A172 (cell line): ENCODE data around the gene ZNF438. TPM values are rescaled to one million over a fixed set of nuclear protein-coding genes. Genes with fewer than 3 reads are reported as not detected.
"Not testable (repeated sequence)": the region's sequence is repeated elsewhere in the genome, so short reads cannot be mapped to it uniquely, and the experiment has no call there.

Experiments
- DNase-seq: peaks from one replicate; pipeline ENCODE4 v3.0.0-alpha.2; 2015; ENCODE audit warnings: low spot score
- total RNA-seq: library from RNA; depleted of rRNA; stranded (reverse); fragments of >200 nt; shearing (Covaris generic); gene quantifications from 2 replicates; pipeline ENCODE4 v1.2.3, GENCODE V29; 2014

Gene ZNF438
- total RNA-seq, 1 experiment from 2014 or later = 6.2 TPM

DNA sequence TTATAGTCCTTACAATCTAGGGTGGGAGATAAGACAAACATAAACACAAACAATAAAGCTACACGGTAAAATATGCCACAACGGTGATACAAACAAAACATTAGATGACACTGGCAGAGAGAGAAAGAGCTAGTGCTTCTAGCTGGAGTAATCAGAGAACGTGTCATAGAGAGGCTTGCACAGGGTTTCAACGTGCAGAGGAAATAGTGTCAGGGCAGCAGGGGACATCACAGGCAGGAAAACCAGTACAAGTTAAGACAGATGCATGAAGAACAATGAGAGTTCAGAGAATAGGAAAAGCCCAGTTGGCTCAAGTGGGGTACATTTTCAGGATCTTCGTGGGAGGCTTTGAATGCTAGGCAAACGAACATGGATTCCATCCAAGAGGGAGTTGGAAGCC, 91.4 kb downstream of the ZNF438 start:
- no peak for DNase-seq

DNA sequence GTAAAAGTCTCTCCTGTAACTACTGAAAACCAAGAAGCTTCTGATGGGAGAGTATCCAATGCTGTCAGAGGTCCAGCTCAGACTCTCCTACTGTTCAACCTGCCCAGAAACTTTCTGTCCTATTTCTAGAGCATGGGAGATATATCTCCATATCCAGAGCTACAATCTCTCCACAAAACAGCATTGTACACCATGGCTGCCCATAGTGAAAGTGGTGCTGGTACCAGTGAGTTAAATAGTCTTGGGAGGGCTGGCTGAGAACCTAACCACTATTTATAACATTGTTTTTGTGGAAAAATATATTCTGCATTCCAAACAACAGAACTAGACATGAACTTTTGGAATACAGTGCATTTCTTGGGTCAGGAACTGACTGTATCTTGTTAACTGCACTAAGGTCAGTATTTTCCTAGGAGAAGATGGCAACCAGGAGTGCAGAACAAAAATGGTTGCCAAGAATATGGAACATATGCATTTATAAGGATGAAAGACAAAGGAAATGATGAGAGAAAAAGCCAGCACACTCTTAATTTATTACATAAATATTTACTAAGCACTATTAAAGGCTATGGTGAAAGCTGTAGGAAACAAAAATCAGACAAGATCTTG, 91.9 kb downstream of the ZNF438 start:
- no peak for DNase-seq

DNA sequence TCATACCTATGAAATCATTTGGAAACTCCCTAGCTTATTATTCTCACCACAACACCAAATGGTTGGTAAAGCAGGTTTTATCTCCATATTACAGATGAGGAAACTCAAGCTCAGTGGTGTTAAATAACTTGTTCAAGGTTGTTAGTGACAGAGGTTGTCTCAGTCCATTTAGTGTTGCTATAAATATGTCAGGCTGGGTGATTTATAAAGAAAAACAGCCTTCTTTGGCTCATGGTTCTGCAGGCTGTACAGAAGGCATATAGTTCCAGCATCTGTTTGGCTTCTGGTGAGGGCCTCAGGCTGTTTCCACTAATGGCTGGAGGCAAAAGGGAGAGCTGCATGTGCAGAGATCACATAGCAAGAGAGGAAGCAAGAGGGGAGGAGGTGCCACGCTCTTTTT, 96.6 kb downstream of the ZNF438 start:
- peak; percentile 5 for DNase-seq

DNA sequence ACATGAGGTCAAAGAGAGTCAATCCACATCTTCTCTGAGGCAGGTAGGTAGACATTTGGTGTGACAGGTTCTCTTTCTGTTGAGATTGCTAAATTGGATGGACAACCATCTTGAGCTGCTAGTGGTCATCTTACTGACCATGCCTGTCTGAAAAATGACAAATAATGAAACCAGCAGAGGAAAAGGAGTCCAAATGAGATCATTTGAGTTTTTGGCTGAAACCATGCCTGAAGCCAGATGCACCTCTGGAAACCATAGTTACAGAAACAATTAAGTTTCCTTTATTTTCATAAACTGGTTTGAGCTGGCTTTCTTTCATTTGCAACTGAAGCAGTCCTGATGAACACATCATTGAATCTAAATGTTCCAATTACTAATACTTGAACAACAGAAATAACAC, 100.6 kb downstream of the ZNF438 start:
- DNase-seq = no peak

DNA sequence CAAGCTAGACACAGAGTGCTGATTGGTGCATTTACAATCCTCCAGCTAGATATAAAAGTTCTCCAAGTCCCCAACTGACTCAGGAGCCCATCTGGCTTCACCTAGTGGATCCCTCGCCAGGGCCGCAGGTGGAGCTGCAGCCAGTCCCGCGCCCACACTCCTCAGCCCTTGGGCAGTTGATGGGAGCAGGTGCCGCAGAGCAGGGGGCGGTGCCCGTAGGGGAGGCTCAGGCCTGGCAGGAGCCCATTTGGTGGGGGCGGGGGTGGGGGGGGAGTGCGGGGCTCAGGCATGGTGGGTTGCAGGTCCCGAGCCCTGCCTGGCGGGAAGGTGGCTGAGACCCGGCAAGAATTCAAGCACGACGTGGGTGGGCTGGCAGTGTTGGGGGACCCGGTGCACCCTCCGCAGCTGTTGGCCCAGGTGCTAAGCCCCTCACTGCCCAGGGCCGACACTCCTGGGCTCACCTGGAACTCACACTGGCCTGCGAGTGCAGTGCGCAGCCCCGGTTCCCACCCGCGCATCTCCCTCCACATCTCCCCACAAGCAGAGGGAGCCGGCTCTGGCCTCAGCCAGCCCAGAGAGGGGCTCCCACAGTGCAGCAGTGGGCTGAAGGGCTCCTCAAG, 101.7 kb downstream of the ZNF438 start:
- no peak for DNase-seq

- DNase-seq = not testable (repeated sequence)
Observed at GRCh38 chr10:30929311-30929729, 102.3 kb downstream of the ZNF438 start.

DNA sequence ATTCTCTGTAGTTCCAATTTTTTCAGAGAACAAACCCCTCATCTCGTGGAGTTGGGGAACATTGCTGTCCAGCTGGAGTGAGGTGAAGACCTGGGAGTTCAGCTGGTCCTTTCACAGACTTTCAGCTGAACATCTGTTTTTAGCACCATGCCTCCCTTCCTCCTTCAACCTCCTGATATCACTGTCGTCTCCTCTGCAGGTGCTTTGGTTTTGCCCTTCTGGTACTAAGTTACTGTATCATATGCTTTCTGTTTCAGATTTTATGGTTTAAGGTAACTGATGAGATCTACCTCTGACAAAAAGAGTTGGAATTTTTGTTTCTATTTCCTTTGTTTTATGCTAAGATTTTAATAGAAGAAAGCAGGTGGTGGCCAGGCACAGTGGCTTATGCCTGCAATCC, 102.9 kb downstream of the ZNF438 start:
- no peak for DNase-seq

GRCh38 chr10:30918651-30919050, 113.0 kb downstream of the ZNF438 start:
- no peak for DNase-seq

- no peak for DNase-seq
Observed at GRCh38 chr10:30917789-30918188, 113.9 kb downstream of the ZNF438 start.

- DNase-seq = no peak
Observed at GRCh38 chr10:30917067-30917466, 114.6 kb downstream of the ZNF438 start.

DNA sequence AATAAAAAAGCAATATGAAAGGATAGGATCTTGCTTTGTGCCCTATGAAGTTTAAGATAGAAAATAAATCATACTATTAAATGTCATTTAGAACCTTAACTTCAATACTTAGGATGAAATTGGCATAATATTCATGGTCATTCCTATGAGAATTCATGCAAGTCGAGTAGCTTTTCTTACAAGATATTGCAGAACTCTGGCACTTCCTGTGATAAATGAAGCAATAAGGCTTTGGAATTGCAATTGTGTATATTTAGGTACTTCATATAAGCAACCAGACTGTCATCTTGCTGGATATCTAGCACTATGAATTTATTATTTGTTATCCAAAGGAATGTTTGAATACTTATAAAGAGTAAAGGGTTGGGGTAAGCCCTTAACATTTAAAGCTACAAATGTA, 116.5 kb downstream of the ZNF438 start:
- DNase-seq = no peak

- DNase-seq = no peak
Observed at GRCh38 chr10:30911303-30911863, 120.3 kb downstream of the ZNF438 start.

- DNase-seq = no peak
Observed at GRCh38 chr10:30903397-30904138, 128.1 kb downstream of the ZNF438 start.

DNA sequence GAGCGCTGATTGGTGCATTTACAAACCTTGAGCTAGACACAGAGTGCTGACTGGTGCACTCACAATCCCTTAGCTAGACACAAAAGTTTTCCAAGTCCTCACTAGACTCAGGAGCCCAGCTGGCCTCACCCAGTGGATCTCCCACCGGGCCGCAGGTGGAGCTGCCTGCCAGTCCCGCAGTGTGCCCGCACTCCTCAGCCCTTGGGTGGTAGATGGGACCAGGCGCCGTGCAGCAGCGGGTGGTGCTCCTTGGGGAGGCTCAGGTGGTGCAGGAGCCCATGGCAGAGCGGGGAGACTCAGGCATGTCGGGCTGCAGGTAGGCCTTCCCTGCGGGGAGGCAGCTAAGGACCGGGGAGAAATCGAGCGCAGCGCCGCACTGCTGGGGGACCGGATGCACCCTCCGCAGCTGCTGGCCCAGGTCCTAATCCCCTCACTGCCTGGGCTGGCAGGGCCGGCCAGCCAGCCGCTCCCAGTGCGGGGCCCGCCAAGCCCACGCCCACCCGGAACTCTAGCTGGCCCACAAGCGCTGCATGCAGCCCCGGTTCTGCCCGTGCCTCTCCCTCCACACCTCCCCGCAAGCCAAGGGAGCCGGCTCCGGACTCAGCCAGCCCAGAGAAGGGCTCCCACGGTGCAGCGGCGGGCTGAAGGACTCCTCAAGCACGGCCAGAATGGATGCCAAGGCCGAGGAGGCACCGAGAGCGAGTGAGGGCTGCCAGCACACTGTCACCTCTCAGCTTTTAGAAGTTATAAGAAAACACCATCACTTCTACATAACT, 128.9 kb downstream of the ZNF438 start:
- no peak for DNase-seq

DNA sequence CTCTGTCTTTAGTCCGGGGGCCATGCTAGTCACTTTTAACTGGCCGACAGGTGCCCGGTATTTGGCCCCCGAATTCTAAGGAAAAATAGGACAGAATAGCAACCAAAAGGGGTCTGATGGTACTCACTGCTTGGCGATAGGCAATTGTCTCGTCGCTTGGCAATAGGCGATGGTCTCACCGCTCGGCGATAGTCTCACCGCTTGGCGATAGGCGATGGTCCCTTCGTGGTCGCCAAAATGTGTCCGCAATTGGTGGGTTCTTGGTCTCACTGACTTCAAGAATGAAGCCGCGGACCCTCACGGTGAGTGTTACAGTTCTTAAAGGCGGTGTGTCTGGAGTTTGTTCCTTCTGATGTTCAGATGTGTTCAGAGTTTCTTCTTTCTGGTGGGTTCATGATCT, 130.2 kb downstream of the ZNF438 start:
- not testable (repeated sequence) for DNase-seq

DNA sequence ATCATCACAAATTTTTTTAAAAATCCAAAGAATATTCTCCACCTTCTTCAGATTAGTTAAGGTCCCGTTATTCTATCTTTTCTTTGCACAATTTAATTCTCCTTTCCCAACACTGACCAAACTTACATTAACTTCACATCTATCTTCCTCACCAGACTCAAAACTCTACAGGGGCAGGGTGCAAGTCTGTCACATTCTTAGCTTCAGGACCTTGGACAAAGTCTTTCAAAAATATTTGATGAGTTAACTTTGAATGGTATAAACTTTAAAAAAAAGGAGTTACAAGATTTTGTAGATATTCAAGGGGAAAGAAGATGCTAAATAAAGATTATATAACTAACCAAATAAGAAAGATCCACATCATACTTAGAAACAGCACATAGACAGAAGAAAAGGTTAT, 132.7 kb downstream of the ZNF438 start:
- DNase-seq = no peak

GRCh38 chr10:30897547-30897946, 134.1 kb downstream of the ZNF438 start:
- DNase-seq = no peak

DNA sequence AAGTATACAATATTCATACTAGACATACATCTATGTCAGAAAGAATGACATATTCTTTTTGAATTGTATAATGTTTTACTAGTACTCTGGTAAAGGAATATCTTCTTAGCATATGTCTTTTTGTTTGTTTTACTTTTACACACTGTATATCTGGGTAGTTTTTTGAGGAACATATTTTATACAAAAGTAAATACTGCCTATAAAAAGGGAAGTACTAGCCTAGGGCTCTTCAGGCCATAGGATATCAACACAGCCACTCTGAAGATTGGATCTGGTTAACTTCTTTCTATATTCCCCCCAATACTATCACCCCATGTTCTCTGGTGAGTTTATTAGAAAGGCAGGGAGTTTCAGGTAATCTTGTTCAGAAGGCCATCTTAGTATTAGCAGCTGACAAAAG, 134.6 kb downstream of the ZNF438 start:
- DNase-seq = no peak

- no peak for DNase-seq
Observed at GRCh38 chr10:30894221-30894620, 137.4 kb downstream of the ZNF438 start.

DNA sequence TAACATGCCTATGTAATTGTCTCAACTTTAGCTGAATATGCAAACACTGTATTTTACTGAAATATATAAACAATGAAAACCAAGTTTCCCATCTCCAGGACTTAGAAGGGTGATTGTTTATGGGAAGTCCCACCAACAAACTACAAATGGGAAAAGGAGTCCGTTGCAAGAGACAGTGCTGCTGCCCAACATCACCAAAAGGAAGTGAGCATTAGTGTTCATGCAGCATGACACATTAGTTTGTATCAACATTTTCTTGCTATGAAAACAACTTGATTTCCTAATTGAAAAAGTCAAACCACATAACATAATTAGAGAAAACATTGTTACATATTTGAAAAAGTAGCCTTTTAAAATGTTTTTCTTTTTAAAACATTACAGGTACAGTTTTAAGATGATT, 138.5 kb downstream of the ZNF438 start:
- DNase-seq = no peak

DNA sequence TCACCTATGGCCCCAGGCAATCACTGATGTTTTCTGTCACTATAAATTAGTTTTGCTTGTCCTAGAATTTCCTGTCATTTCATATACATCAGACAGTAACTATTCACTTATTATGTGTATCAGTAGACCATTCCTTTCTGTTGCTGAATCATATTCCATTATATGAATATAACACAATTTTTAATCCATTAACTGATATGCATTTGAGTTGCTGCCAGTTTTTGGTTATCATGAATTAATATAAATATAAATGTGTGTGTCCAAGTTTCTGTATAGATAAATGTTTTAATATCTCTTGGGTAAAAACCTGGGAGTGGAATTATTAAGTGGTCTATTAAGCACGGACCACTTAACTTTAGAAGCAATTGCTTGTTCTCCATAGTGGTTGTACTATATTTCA, 143.8 kb downstream of the ZNF438 start:
- no peak for DNase-seq

GRCh38 chr10:30885423-30885822, 146.2 kb downstream of the ZNF438 start:
- no peak for DNase-seq
